HG03196 (cell line): ENCODE data around the gene NDEL1.

Experiments
- ATAC-seq: cut with Tn5 transposase; IDR thresholded peaks from one replicate; pipeline ENCODE4 v1.9.1; 2021; ENCODE audit not compliant: unreplicated experiment

Gene NDEL1

GRCh38 chr17:8475781-8476180 lies 40.1 kb downstream of the NDEL1 start:
- no peak for ATAC-seq

- no peak for ATAC-seq
Observed at GRCh38 chr17:8476741-8477140, 41.1 kb downstream of the NDEL1 start.

GRCh38 chr17:8477171-8477570 lies 41.5 kb downstream of the NDEL1 start:
- ATAC-seq = no peak

- no peak for ATAC-seq
Observed at GRCh38 chr17:8477715-8478441, 42.2 kb downstream of the NDEL1 start.

GRCh38 chr17:8479431-8479947 lies 43.8 kb downstream of the NDEL1 start:
- no peak for ATAC-seq

GRCh38 chr17:8480011-8480976 lies 44.6 kb downstream of the NDEL1 start:
- ATAC-seq = no peak

- no peak for ATAC-seq
Observed at GRCh38 chr17:8481089-8481488, 45.4 kb downstream of the NDEL1 start.

- no peak for ATAC-seq
Observed at GRCh38 chr17:8481703-8482102, 46.0 kb downstream of the NDEL1 start.

GRCh38 chr17:8482546-8482945 lies 46.9 kb downstream of the NDEL1 start:
- no peak for ATAC-seq

- no peak for ATAC-seq
Observed at GRCh38 chr17:8484465-8484864, 48.8 kb downstream of the NDEL1 start.

- no peak for ATAC-seq
Observed at GRCh38 chr17:8485491-8485890, 49.8 kb downstream of the NDEL1 start.

- no peak for ATAC-seq
Observed at GRCh38 chr17:8487130-8487645, 51.5 kb downstream of the NDEL1 start.

- ATAC-seq = no peak
Observed at GRCh38 chr17:8487743-8488142, 52.1 kb downstream of the NDEL1 start.

GRCh38 chr17:8488491-8488890 lies 52.8 kb downstream of the NDEL1 start:
- ATAC-seq = no peak

- ATAC-seq = no peak
Observed at GRCh38 chr17:8488901-8489300, 53.2 kb downstream of the NDEL1 start.

- ATAC-seq = no peak
Observed at GRCh38 chr17:8489841-8490240, 54.2 kb downstream of the NDEL1 start.

GRCh38 chr17:8490256-8491023 lies 54.8 kb downstream of the NDEL1 start:
- ATAC-seq = no peak

GRCh38 chr17:8492121-8492520 lies 56.4 kb downstream of the NDEL1 start:
- no peak for ATAC-seq

- ATAC-seq = no peak
Observed at GRCh38 chr17:8494021-8494420, 58.3 kb downstream of the NDEL1 start.

- no peak for ATAC-seq
Observed at GRCh38 chr17:8494506-8495111, 58.9 kb downstream of the NDEL1 start.
